Colonic mucosa (tissue), 4 donors: ENCODE data around the gene AGRN. TPM values are rescaled to one million over a fixed set of nuclear protein-coding genes. Genes with fewer than 3 reads are reported as not detected.
A peak's percentile ranks its signal among the peaks of the same experiment; 100 is the strongest.
"Not testable (repeated sequence)": the region's sequence is repeated elsewhere in the genome, so short reads cannot be mapped to it uniquely, and the experiment has no call there.

Source experiments
- DNase-seq: peaks from one replicate; pipeline ENCODE4 v3.0.0-alpha.2; 2020
- H3K27ac ChIP-seq: fragments of 200-600 bp; one replicate; pipeline ENCODE4 v1.8.0; 2021
- H3K27me3 ChIP-seq: fragments of 200-600 bp; one replicate; pipeline ENCODE4 v1.8.0; 2021
- H3K36me3 ChIP-seq: fragments of 200-600 bp; one replicate; pipeline ENCODE4 v1.8.0; 2021
- H3K4me1 ChIP-seq: fragments of 200-600 bp; one replicate; pipeline ENCODE4 v1.8.0; 2021; ENCODE audit warnings: mild to moderate bottlenecking
- H3K4me3 ChIP-seq: fragments of 200-600 bp; one replicate; pipeline ENCODE4 v1.8.0; 2021
- H3K9ac ChIP-seq, 2 donors: one replicate each; pipeline ENCODE4 v1.7.0; 2013; ENCODE audit warnings: control low read depth in 2 of 2, low read depth in 2 of 2, low read length in 2 of 2
- H3K9me3 ChIP-seq: fragments of 200-600 bp; one replicate; pipeline ENCODE4 v1.8.0; 2021
- intact Hi-C: fragments of 100-400 bp; cut with DNase I; formaldehyde crosslinking; loops from one replicate; pipeline ENCODE4 v1.14.1; 2022
- total RNA-seq, 2 donors: library from RNA; stranded (reverse); fragmentation: NEBNext Ultra II Directional in 1 of 2; extraction: Animal tissue kit (Norgen Biotek cat#: 25700) in 1 of 2; gene quantifications; one replicate each; pipeline ENCODE4 v1.2.1, GENCODE V29; 2021
- TF ChIP-seq, protein P1 (sequence below): fragments of 200-600 bp; IDR thresholded peaks from one replicate; pipeline ENCODE4 v1.8.0; 2022; ENCODE audit warnings: antibody characterized with exemption, mild to moderate bottlenecking
- donor health status: healthy.
- donor health status: DM: no; HTN: no; CAD: no.
- donor health status: DM: no; HTN: no; CAD: no.

Gene AGRN
- total RNA-seq, 2 donors from 2014 or later: 68.1 to 106 TPM

DNA sequence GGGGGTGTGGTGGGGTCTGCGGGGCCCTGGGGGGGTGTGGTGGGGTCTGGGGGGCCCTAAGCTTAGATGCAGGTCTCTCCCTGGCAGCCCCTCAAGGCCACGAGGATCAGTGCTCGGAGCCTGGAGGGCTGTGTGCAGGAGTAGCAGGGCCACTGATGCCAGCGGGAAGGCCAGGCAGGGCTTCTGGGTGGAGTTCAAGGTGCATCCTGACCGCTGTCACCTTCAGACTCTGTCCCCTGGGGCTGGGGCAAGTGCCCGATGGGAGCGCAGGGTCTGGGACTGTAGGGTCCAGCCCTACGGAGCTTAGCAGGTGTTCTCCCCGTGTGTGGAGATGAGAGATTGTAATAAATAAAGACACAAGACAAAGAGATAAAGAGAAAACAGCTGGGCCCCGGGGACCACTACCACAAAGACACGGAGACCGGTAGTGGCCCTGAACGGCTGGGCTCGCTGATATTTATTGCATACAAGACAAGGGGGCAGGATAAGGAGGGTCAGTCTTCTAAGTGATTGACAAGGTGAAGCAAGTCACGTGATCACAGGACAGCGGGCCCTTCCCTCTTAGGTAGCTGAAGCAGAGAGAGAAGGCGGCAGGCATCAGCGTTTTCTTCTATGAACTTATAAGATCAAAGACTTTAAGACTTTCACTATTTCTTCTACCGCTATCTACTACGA is 45.5 kb downstream of the AGRN start:
- peaks cover 8% of the 10 kb centered on the region for H3K4me1 ChIP-seq
- no peak for DNase-seq
- intact Hi-C loops: no loop called here
- TF ChIP-seq, protein P1, sequence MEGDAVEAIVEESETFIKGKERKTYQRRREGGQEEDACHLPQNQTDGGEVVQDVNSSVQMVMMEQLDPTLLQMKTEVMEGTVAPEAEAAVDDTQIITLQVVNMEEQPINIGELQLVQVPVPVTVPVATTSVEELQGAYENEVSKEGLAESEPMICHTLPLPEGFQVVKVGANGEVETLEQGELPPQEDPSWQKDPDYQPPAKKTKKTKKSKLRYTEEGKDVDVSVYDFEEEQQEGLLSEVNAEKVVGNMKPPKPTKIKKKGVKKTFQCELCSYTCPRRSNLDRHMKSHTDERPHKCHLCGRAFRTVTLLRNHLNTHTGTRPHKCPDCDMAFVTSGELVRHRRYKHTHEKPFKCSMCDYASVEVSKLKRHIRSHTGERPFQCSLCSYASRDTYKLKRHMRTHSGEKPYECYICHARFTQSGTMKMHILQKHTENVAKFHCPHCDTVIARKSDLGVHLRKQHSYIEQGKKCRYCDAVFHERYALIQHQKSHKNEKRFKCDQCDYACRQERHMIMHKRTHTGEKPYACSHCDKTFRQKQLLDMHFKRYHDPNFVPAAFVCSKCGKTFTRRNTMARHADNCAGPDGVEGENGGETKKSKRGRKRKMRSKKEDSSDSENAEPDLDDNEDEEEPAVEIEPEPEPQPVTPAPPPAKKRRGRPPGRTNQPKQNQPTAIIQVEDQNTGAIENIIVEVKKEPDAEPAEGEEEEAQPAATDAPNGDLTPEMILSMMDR: no peak
- no peak overlapping the region for H3K27ac ChIP-seq
- no peak overlapping the region for H3K4me3 ChIP-seq
- no peaks in the 10 kb centered on the region for H3K9me3 ChIP-seq
- no peaks in the 10 kb centered on the region for H3K36me3 ChIP-seq
- no peak overlapping the region for H3K9ac ChIP-seq
- H3K27me3 ChIP-seq: peaks cover 31% of the 10 kb centered on the region

DNA sequence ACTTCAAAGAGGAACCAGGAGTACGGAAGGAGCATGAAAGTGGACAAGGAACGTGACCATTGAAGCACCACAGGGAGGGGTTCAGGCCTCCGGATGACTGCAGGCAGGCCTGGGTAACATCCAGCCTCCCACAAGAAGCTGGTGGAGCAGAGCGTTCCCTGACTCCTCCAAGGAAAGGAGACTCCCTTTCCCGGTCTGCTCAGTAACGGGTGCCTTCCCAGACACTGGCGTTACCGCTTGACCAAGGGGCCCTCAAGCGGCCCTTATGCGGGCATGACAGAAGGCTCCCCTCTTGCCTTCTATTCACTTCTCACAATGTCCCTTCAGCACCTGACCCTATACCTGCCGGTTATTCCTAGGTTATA is 46.0 kb downstream of the AGRN start:
- H3K4me1 ChIP-seq, intact Hi-C loops: not testable (repeated sequence)

DNA sequence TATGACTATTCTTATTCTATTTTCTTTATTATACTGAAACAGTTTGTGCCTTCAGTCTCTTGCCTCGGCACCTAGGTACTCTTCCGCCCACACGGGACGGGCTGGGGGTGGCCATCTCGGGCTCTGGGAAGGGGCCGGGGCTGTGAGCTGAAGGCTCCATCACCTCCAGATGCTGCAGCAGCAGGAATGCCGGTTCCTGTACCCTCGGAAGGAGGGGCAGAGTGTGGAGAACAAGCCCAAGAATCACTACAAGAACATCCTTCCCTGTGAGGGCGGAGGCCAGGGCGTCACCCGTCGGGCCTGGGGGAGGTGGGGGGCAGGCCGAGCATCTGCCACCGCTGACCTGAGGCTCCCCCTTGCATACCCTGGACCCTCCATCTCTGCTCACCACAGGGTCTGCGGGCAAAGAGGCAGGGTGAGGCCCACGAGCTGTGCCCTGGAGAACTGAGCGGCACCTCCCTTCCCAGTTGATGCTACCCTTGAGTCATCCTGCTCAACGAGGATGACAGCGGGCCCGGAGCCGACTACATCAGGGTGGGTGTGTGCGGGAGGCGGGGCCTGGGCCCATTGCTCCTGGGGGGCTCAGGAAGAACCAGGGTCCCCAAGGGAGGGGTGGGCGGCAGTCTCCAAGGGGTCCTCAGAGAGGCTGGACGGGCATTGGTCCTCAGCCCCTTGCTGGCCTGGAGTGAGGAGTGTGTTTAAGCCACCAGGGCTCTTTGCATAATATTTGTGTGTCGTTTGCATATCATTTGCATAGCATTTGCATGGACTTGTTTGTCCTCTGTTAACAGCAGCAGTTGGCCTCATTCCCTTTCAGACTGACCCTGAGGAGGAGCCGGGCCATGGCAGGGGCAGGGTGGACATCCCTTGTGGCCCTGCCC is 46.7 kb downstream of the AGRN start:
- intact Hi-C loops: no loop called here
- H3K27ac ChIP-seq: no peak overlapping the region
- H3K27me3 ChIP-seq: peaks cover 18% of the 10 kb centered on the region
- H3K36me3 ChIP-seq: no peaks in the 10 kb centered on the region
- peaks cover 8% of the 10 kb centered on the region for H3K4me1 ChIP-seq
- H3K4me3 ChIP-seq: no peak overlapping the region
- DNase-seq: no peak
- H3K9me3 ChIP-seq: no peaks in the 10 kb centered on the region
- TF ChIP-seq, protein P1: no peak
- H3K9ac ChIP-seq: no peak overlapping the region

More for the DNA sequence above, 46.0 kb downstream of the AGRN start:
- H3K36me3 ChIP-seq, H3K27ac ChIP-seq, H3K9ac ChIP-seq, DNase-seq, H3K4me3 ChIP-seq, H3K9me3 ChIP-seq: not testable (repeated sequence)
- peaks cover 25% of the 10 kb centered on the region for H3K27me3 ChIP-seq

DNA sequence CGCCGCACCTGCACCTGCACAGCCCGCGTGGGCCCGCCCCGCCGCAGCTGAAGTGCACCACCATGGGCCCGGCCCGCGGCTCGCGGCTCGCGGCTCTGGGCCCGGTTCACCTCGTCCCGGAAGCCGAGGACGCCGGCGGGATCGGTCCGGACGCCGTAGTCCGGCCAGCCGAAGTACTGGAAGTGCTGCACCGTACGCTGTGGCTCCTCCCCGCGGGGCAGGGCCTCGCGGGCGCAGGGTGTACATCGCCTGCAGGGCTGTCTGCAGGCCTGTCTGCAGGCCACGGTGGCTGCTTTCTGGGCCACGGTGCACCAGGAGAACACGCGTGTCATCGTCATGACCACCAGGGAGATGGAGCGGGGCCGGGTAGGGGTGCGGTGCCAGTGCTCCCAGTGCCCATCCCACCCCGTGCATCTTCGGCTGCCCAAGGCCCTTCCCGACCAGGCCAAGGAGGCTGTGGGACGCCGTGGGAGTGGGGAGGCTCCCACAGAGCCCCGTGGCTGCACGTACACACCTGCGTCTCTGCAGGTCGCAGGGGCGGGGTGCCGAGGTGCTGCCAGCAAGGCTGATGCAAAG is 47.5 kb downstream of the AGRN start:
- Histone ChIP-seq H3K36me3 (no peaks in the 10 kb centered on the region), H3K4me3 (peak overlapping the region; percentile 38), H3K27me3 (peaks cover 14% of the 10 kb centered on the region), H3K27ac (peak overlapping the region; percentile 27), H3K4me1 (peaks cover 8% of the 10 kb centered on the region), H3K9ac (peak overlapping the region in 1 of 2 donors; percentile 59), H3K9me3 (no peaks in the 10 kb centered on the region)
- intact Hi-C loops: no loop called here
- TF ChIP-seq, protein P1: no peak
- no peak for DNase-seq

DNA sequence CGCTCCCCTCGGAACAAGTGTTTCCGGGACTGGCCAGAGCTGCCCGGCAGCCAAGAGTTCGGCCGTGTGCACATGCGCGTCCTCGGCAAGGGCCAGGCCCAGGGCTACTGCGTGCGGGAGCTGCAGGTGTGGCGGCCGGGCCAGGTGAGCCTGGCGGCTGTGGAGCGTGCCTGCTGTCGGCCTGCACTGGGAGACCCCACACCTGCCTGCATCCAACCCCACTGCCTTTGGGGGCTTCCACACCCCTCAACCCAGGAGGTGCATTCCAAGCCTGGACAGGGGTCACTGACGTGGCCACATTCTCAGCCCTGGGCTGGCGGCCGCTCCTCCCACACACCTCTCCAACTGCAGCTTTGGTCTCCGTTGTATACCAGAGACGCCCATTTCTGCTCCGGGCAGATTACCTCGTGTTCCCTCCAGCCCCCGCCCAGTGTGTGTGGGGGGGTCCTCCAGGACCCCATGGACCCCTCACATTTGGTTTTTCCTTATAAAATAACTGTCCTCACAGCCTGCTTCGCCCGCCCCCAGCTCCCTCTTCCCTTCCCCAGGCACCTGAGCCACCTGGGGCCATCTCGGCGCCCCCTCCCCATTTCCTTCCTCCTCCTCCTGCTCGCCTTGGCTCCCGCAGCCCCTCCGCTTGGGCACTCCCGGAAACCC is 48.1 kb downstream of the AGRN start:
- H3K27me3 ChIP-seq: peaks cover 8% of the 10 kb centered on the region
- H3K27ac ChIP-seq: peak overlapping the region; percentile 67
- peak overlapping the region; percentile 59 to 69 for H3K9ac ChIP-seq
- no peaks in the 10 kb centered on the region for H3K36me3 ChIP-seq
- TF ChIP-seq, protein P1: no peak
- H3K4me1 ChIP-seq: peaks cover 8% of the 10 kb centered on the region
- no peaks in the 10 kb centered on the region for H3K9me3 ChIP-seq
- intact Hi-C loops: no loop called here
- no peak for DNase-seq
- peak overlapping the region; percentile 38 for H3K4me3 ChIP-seq
